AG10803 (cell line): ENCODE data around the gene USH1G.

ENCODE experiments used
- DNase-seq: peaks from one replicate; pipeline ENCODE4 v3.0.0; 2010; ENCODE audit warnings: low read depth
- H3K4me3 ChIP-seq: 2 replicates; pipeline ENCODE4 v1.5.1; 2011; ENCODE audit warnings: mild to moderate bottlenecking, low read length, control low read depth
- CTCF ChIP-seq: conservative IDR thresholded peaks from 2 replicates; pipeline ENCODE4 v1.5.1; 2011; ENCODE audit warnings: mild to moderate bottlenecking, low read length, control low read depth, inconsistent platforms

USH1G gene

GRCh38 chr17:74946641-74947040 is 23.6 kb upstream of the USH1G start:
- TF ChIP-seq CTCF, result no peak
- DNase-seq, result no peak

GRCh38 chr17:74945543-74945942 is 22.5 kb upstream of the USH1G start:
- H3K4me3 ChIP-seq, result no peak overlapping the region
- no peak for TF ChIP-seq CTCF
- DNase-seq, result no peak

More at GRCh38 chr17:74946641-74947040, 23.6 kb upstream of the USH1G start:
- no peak overlapping the region for H3K4me3 ChIP-seq

GRCh38 chr17:74943808-74944522 is 20.9 kb upstream of the USH1G start:
- no peak overlapping the region for H3K4me3 ChIP-seq
- DNase-seq, result no peak
- no peak for TF ChIP-seq CTCF

GRCh38 chr17:74941128-74941725 is 18.2 kb upstream of the USH1G start:
- H3K4me3 ChIP-seq, result no peak overlapping the region
- no peak for DNase-seq
- TF ChIP-seq CTCF, result no peak

GRCh38 chr17:74939534-74939933 is 16.5 kb upstream of the USH1G start:
- TF ChIP-seq CTCF, result no peak
- no peak overlapping the region for H3K4me3 ChIP-seq
- DNase-seq, result no peak

- no peak for TF ChIP-seq CTCF
- no peak overlapping the region for H3K4me3 ChIP-seq
- no peak for DNase-seq
Observed at GRCh38 chr17:74938194-74938950, 15.3 kb upstream of the USH1G start.
